K562 (cell line): ENCODE data around the gene PRDM15. TPM values are rescaled to one million over a fixed set of nuclear protein-coding genes. Genes with fewer than 3 reads are reported as not detected.

ENCODE experiments used
- BRCA1 ChIP-seq, 2 experiments: fragments of 450-650 bp in 1 of 2; sonication (generic) in 1 of 2; formaldehyde crosslinking in 1 of 2; IDR thresholded peaks; 2 replicates each; pipeline versions ENCODE4 v1.5.0 to v1.6.1; 2017 to 2020; ENCODE audit warnings: mild to moderate bottlenecking in 1 of 2, missing genetic modification reagents in 1 of 2
- CEBPG ChIP-seq, 3 experiments: fragments of 200-800 bp in 1 of 3; sonication (Bioruptor generic) in 1 of 3; sonication (generic) in 1 of 3; formaldehyde crosslinking in 1 of 3; IDR thresholded peaks in 2 of 3; conservative IDR thresholded peaks in 1 of 3; 2 replicates each; pipeline versions ENCODE4 v1.6.1 to v1.8.0; 2016 to 2022; ENCODE audit warnings: missing compliant biosample characterization in 2 of 3, missing genetic modification characterization in 2 of 3, mild to moderate bottlenecking in 1 of 3, missing genetic modification reagents in 1 of 3
- CSDE1 ChIP-seq, 2 experiments: fragments of 450-650 bp; IDR thresholded peaks; 2 replicates each; pipeline ENCODE4 v1.6.1; 2016; ENCODE audit warnings: mild to moderate bottlenecking in 1 of 2
- E4F1 ChIP-seq: fragments of 250-450 bp; sonication (Bioruptor Pico); IDR thresholded peaks from 2 replicates; pipeline ENCODE4 v1.5.0; 2021; ENCODE audit warnings: mild to moderate bottlenecking, borderline replicate concordance
- HNRNPLL ChIP-seq: fragments of 200-400 bp; formaldehyde crosslinking; IDR thresholded peaks from 2 replicates; pipeline ENCODE4 v1.6.1; 2017; ENCODE audit warnings: low read length, low read depth, mild to moderate bottlenecking; ENCODE audit not compliant: poor library complexity, severe bottlenecking
- MEF2A ChIP-seq: IDR thresholded peaks from 2 replicates; pipeline ENCODE4 v1.6.1; 2011; ENCODE audit warnings: low read depth, mild to moderate bottlenecking, low read length, moderate library complexity; ENCODE audit not compliant: control insufficient read depth
- NBN ChIP-seq: fragments of 450-650 bp; IDR thresholded peaks from 2 replicates; pipeline ENCODE4 v1.6.1; 2016; ENCODE audit warnings: low read depth, mild to moderate bottlenecking
- POLR2AphosphoS5 ChIP-seq: IDR thresholded peaks from 2 replicates; pipeline ENCODE4 v1.6.1; 2011; ENCODE audit warnings: mild to moderate bottlenecking, low read depth, low read length, moderate library complexity; ENCODE audit not compliant: control insufficient read depth, insufficient read depth
- TBL1XR1 ChIP-seq, 2 experiments: IDR thresholded peaks; 2 replicates each; pipeline ENCODE4 v1.6.1; 2012; ENCODE audit warnings: improper control_type of control experiment in 2 of 2, low read length in 2 of 2, mild to moderate bottlenecking in 1 of 2
- TCF7 ChIP-seq: sonication (generic); IDR thresholded peaks from 2 replicates; pipeline ENCODE4 v1.6.1; 2016; ENCODE audit warnings: antibody characterized with exemption, borderline replicate concordance
- ZBTB7A ChIP-seq: IDR thresholded peaks from 2 replicates; pipeline ENCODE4 v1.6.1; 2011; ENCODE audit warnings: low read depth, mild to moderate bottlenecking, low read length, moderate library complexity, borderline replicate concordance; ENCODE audit not compliant: control insufficient read depth
- ZNF124 ChIP-seq: sonication (generic); formaldehyde crosslinking; IDR thresholded peaks from 2 replicates; pipeline ENCODE4 v1.8.1; 2022; ENCODE audit warnings: missing genetic modification reagents
- ZNF263 ChIP-seq: sonication (generic); formaldehyde crosslinking; IDR thresholded peaks from 2 replicates; pipeline ENCODE4 v1.8.0; 2022; ENCODE audit warnings: mild to moderate bottlenecking, missing genetic modification reagents, borderline replicate concordance
- ZNF318 ChIP-seq, 2 experiments: fragments of 450-650 bp; IDR thresholded peaks; 2 replicates each; pipeline ENCODE4 v1.6.1; 2016; ENCODE audit warnings: mild to moderate bottlenecking in 2 of 2, borderline replicate concordance in 1 of 2, low read depth in 1 of 2, moderate library complexity in 1 of 2
- ZNF695 ChIP-seq: fragments of 450-650 bp; formaldehyde crosslinking; IDR thresholded peaks from 2 replicates; pipeline ENCODE4 v1.4.0; 2020; ENCODE audit warnings: mild to moderate bottlenecking, moderate library complexity
- polyA plus RNA-seq, 8 experiments: library from polyadenylated mRNA; depleted of rRNA in 4 of 8; stranded (reverse) in 5 of 8; unstranded in 3 of 8; fragments of >200 nt; fragmentation: Nextera tagmentation in 2 of 8; fragmentation: Illumina TruSeq in 1 of 8; extraction: Ambion mirVana in 2 of 8; extraction: Trizol in 1 of 8; gene quantifications; 2 replicates each; pipeline versions ENCODE4 v1.2.1 to v1.2.3, GENCODE V29; 2011 to 2014; ENCODE audit warnings: inconsistent platforms in 1 of 8, missing spikeins in 1 of 8
- total RNA-seq, 7 experiments: library from RNA; depleted of rRNA in 6 of 7; stranded (reverse); fragments of >200 nt in 6 of 7; fragmentation: Illumina TruSeq in 2 of 7; extraction: Trizol in 2 of 7; gene quantifications; 2 replicates each; pipeline versions ENCODE4 v1.2.1 to v1.2.3, GENCODE V29; 2011 to 2021; ENCODE audit warnings: low replicate concordance in 1 of 7

The PRDM15 gene
- total and polyA plus RNA-seq, 9 of the 15 experiments (the other 6 are each of a cell fraction or from before 2014, with no cell fraction given) = 0.93 to 9.2 (median 6.2) TPM

- TF ChIP-seq HNRNPLL = no peak
- no peak for TF ChIP-seq CSDE1 (IDR thresholded peaks at IDR 0.05)
- no peak for TF ChIP-seq ZNF318 (IDR thresholded peaks at IDR 0.05; ENCODE audit: borderline replicate concordance in 1 of 2, low read depth in 1 of 2)
- TF ChIP-seq E4F1 (CRISPR knock-in tag) = no peak
- TF ChIP-seq TBL1XR1 (IDR thresholded peaks at IDR 0.05; ENCODE audit: low read length in 2 of 2) = no peak
- TF ChIP-seq NBN = 0 out of 2 replicates have a peak, but pooled peaks have one; percentile 26
- no peak for TF ChIP-seq TCF7
- no peak for TF ChIP-seq MEF2A
- no peak for TF ChIP-seq CEBPG (CRISPR knock-in tag; IDR thresholded peaks at IDR 0.05)
- TF ChIP-seq CEBPG (tag; conservative IDR thresholded peaks at IDR 0.05 in 1 of 2, IDR thresholded peaks at IDR 0.05 in 1 of 2) = no peak
- TF ChIP-seq ZNF124 (CRISPR knock-in tag) = no peak
- no peak for TF ChIP-seq ZBTB7A
- no peak for TF ChIP-seq POLR2AphosphoS5
- no peak for TF ChIP-seq ZNF695
- no peak for TF ChIP-seq BRCA1 (IDR thresholded peaks at IDR 0.05)
- no peak for TF ChIP-seq BRCA1 (CRISPR knock-in tag; IDR thresholded peaks at IDR 0.05)
- TF ChIP-seq ZNF263 (CRISPR knock-in tag) = peak; percentile 78
These were observed 14.0 kb downstream of the PRDM15 start (continued) for GRCh38 chr21:41865002-41865777.
